ENCODE measurements around the gene ZNF20.
"Not testable (repeated sequence)": the region's sequence is repeated elsewhere in the genome, so short reads cannot be mapped to it uniquely, and the experiment has no call there.

Gene ZNF20

DNA sequence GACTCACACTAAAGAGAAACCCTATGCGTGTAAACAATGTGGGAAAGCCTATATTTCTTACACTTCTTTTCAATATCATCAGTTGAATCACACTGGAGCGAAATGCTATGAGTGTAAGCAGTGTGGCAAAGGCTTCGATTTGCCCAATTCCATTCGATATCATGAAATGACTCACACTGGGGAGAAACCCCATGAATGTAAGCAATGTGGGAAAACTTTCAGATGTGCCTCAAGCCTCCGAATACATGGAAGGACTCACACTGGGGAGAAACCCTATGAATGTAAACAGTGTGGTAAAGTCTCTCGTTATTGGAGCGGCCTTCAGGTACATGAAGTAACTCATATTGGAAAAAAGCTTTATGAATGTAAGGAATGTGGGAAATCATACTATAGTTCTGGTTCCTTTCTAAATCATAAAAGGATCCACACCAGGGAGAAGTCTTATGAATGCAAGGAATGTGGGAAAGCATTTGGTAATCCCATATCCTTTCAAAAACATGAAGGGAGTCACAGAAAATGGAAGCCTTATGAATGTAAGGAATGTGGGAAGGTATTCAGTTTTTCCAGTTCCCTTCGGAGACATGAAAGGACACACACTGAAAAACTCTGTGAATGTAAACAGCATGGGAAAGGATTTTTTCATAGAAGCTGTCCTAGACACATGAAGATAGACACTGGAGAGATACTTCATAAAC is 28.1 kb downstream of the ZNF20 start:
- DNase-seq: no peak

DNA sequence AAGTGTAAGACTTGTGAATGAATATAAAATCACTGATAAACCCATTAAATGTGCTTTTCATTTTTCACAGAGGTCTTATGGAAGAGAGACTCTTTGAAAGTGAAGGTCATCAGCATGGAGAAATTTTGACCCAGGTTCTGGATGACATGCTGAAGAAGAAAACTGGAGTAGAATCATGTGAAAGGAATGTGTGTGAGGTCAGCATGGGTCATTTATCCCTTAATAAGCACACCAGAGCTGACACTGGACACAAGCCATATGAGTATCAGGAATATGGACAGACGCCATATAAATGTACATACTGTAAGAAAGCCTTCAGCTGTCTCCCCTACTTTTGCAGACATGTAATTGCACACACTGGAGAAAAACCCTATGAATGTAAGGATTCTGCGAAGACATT is 29.0 kb downstream of the ZNF20 start:
- no peak for DNase-seq

DNA sequence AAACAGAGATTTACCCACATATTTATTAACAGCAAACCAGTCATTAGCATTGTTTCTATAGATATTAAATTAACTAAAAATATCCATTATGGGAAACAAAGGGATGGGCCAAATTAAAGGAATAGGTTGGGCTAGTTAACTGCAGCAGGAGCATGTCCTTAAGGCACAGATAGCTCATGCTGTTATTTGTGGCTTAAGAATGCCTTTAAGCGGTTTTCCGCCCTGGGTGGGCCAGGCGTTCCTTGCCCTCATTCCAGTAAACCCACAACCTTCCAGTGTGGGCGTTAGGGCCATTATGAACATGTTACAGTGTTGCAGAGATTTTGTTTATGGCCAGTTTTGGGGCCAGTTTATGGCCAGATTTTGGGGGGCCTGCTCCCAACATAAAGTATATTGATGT is 36.2 kb downstream of the ZNF20 start:
- DNase-seq: not testable (repeated sequence)

DNA sequence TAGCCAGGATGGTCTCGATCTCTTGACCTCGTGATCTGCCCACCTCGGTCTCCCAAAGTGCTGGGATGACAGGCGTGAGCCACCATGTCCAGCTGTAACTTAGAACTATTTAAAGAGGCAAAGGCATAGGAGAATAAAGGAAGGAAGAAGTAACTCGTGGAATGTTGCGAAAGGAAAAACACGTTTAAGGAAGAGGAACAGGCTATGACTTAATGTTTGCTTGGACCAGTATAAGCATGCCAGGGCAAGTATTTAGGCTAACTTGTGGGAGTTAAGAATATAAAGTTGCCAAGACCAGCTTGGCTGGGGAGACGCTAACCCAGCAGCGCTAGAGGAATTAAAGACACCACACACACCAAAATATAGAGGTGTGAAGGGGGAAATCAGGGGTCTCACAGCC is 42.1 kb downstream of the ZNF20 start:
- DNase-seq: no peak

DNA sequence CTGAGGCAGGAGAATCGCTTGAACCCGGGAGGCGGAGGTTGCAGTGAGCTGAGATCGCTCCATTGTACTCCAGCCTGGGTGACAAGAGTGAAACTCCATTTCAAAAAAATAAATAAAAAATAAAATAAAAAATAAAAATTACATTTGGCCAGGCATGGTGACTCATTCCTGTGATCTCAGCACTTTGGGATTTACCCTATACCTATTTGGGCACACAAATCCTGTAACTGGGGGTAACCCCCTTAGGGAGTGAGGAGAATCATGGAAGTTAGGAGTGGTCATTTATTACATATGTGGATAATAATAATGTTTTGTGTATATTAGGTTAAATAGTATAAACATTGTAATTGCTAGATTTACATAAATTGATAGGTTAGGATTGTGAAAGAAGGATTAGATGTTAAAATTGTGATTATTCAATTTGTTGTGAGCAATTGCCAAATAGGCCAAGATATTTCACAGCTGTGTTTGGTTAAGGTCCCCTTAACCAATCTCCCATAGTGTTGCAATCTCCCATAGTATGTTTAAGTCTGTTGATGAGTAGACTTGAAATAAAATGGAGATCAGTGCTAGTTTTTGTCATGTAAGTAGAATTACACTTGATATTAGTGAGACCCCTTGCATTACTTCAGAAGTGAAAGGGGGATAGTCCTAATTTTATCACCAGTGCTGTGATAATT is 44.9 kb downstream of the ZNF20 start:
- DNase-seq: no peak

DNA sequence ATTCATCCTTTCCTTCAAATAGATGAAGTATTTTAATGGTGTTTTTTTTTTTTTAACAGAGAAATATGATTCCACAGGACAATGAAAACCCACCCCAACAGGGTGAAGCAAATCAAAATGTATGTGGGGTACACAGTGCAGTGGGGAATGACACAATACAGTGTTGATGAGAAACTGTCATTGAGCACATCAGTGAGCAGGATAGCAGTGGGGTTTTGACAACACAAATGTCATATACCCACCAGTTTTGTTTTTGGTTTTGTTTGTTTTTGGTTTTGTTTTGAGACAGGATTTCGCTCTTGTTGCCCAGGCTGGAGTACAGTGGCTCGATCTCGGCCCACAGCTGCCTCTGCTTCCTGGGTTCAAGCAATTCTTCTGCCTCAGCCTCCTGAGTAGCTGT is 46.4 kb downstream of the ZNF20 start:
- no peak for DNase-seq

DNA sequence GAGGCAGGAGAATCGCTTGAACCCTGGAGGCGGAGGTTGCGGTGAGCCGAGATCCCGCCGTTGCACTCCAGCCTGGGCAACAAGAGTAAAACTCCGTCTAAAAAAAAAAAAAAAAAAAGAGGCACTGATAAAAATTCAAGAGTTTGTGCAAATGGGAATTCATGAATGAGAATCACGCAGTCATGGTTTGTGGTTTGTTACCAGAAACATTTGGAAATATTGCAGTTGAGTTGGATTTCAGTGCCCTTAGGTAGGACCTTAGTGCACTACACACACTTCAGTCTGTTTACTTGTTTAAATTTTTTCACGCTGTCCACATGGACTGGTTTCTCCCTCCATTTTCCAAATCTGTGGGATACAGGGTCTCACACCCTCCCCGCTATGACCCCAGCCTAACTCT is 47.2 kb downstream of the ZNF20 start:
- DNase-seq: no peak

DNA sequence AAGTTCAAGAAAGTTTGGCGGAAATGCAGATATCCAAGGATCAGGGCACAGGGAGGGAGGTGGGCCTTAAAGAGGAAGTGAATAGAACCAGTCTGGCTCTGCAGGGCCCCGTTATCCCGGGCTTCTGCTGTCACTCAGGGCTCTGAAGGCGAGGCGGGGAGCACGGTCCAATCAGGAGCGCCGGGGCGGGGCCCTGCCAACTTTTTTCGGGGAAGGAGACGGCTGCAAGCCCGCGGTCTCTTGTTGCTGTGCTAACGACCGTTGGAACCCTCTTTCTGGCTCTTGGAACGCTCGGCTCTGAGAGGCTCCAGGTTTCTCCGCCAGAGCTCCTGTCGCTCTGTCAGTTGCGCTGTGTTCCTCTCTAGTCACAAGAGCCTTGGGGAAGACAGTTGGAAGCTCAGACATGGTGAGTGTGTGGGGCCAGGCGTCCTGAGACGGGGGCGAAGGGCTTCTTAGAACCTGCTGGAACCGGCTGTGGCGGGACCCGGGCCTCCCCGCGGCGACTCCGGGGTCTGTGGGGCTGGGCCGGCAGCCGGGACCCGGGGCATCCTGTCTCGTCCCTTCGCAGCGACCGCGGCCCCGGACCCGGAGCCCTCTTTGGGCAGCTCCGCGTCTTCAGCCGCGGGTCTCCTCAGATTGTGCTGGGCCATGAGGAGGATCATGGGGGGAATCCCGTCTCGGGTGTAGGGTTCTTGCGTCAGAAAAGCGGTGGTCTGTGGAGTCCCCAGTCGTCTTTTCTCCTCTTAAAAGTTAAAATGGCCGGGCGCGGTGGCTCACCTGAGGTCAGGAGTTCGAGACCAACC is 47.9 kb downstream of the ZNF20 start:
- peak in 3 of 4 experiments; percentile 1 to 18 (median 14) for DNase-seq

DNA sequence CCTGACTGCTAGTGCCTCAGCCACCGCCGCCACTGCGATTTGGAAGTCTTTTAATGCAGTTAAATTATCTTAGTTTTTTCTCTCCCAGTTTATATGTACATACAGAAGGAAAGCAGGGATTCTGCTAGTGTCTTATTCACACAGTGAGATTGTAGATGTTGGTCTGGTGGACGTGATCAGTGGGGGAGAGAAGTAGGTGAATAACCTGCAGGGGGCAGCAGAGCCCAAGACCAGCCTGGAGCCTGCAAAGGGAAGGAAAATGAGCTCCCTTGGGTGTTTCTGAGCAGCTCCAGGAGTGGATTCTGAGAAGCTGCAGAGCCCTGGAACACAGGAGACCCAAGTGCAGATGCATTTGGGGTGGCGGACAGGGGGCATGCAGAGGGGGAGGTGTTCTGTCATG is 49.3 kb downstream of the ZNF20 start:
- DNase-seq: peak in 3 of 4 experiments; percentile 21 to 30 (median 27)

DNA sequence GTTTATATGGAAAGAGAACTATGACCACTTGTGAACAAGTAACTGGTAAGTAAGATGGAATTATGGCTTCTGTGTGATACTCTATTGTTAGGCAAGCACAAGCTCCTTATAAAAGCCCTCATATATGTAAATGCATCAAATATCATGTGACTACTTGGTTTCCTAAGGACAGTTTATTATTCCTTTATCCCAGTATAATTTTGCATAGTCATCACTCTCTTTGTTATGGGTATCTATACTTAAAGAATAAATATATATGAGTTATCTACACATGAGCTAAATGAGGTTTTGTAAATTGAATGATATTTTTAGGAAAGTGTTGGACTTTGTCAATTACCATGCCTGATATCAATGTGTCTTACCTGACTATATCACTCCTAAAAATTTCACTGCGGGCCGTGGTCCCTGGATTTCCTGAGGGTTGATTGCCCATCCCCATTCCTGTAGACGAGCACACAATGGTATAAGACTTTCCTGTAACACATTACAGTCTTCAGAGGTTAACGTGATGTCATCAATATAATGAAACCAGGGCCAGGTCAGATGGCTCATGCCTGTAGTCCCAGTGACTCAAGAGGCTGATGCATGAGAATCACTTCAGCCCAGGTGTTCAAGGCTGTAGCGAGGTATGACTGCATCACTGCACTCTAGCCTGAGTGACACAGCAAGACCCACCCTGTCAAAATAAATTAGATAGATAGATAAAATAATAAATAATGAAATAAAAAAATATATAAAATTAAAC is 54.9 kb downstream of the ZNF20 start:
- DNase-seq: no peak

DNA sequence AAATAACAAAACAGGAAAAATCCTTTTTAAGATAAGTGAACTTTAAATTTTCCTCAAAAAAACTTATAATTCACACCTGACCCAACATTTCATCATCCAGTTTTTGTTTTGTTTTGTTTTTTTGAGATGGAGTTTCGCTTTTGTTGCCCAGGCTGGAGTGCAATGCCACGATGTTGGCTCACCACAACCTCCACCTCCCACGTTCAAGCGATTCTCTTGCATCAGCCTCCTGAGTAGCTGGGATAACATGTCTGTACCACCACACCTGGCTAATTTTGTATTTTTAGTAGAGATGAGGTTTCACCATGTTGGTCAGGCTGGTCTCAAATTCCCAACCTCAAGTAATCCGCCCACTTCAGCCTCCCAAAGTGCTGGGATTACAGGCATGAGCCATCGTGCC is 56.8 kb downstream of the ZNF20 start:
- not testable (repeated sequence) for DNase-seq

All from activated naive CD4-positive, alpha-beta T cell (primary cell).